T-helper 22 cell (primary cell): ENCODE measurements around the gene NTSR2.

Experiments
- DNase-seq: peaks from one replicate; pipeline ENCODE4 v3.0.0-alpha.2; 2020; ENCODE audit warnings: low read depth

Gene NTSR2, protein sequence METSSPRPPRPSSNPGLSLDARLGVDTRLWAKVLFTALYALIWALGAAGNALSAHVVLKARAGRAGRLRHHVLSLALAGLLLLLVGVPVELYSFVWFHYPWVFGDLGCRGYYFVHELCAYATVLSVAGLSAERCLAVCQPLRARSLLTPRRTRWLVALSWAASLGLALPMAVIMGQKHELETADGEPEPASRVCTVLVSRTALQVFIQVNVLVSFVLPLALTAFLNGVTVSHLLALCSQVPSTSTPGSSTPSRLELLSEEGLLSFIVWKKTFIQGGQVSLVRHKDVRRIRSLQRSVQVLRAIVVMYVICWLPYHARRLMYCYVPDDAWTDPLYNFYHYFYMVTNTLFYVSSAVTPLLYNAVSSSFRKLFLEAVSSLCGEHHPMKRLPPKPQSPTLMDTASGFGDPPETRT

DNA sequence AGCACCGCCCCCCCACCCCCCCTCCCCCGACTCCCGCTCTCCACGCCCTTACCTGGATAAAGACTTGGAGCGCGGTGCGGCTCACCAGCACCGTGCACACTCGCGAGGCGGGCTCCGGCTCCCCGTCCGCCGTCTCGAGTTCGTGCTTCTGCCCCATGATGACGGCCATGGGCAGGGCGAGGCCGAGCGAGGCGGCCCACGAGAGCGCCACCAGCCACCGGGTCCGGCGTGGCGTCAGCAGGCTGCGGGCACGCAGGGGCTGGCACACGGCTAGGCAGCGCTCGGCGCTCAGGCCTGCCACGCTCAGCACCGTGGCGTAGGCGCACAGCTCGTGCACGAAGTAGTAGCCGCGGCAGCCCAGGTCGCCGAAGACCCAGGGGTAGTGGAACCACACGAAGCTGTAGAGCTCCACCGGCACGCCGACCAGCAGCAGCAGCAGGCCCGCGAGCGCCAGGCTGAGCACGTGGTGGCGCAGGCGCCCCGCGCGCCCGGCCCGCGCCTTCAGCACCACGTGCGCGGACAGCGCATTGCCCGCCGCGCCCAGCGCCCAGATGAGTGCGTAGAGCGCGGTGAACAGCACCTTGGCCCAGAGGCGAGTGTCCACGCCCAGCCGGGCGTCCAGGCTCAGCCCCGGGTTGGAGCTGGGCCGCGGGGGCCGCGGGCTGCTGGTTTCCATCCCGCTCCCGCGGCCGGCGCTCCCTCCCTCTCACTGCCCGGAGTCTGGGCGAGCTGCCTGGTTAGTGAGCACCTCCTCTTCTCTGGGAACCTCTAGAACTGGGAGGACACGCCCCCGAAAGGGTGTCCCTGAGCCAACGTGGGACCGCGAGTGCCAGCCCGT is at the start of gene NTSR2:
Gene NTSR2, minus strand, starts transcription at position 742 of the 838 bp plus-strand sequence. Its CDS starts 66 bp downstream, at position 676.
- DNase-seq, result no peak

DNA sequence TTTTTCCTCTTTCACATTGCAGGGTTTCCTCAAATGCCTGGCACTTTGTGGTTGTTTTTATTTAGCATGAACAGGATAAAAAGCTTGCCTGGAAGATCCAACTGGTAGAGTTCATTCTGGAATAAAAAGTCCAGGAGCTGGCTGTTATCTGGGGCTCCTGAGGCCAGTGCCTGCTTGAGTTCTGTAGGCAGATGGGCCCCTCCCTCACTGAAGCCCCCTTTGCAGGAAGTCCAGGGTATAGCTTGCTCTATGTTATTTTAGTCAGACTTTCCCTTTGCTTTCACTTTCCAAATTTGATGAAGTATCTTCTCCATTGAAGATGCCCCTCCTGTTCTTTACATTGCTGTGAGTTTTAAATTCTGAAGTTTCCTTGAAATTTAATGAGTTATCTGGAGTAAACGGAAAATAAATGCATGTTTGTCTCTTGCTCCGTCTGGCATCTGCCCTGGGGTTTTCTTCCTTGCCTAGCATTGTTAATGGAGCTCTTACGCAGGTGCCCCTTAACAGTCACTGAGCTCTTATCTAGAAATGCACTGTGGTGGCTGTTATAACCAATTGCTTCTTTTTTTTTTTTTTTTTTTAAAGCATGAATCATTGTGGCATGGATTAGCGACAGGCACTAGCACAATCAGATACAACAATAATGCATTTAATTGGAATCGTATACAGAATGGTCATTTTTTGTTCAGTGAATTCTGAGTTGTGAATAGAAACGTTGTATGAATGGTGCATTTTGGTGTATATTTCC is 49.4 kb upstream of the NTSR2 start:
- no peak for DNase-seq

DNA sequence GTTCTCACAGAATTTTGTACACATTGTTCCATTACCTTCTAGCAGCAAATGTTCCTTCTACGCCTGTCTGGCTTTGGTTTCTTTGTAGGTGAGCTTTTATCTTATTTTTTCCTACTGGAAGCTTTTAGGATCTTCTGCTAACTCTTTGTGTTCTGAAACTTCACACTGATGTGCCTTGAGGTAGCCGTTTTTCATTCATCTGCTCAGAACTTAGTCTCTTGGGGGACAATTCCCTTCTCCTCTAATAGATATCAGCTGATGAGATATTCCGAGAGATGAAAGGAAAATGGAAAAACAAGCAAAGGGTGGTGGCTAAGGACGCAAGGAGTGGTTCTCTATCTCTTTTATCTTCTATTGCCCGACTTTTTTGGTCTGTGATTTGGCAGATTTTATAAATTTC is 48.6 kb upstream of the NTSR2 start:
- DNase-seq, result no peak

DNA sequence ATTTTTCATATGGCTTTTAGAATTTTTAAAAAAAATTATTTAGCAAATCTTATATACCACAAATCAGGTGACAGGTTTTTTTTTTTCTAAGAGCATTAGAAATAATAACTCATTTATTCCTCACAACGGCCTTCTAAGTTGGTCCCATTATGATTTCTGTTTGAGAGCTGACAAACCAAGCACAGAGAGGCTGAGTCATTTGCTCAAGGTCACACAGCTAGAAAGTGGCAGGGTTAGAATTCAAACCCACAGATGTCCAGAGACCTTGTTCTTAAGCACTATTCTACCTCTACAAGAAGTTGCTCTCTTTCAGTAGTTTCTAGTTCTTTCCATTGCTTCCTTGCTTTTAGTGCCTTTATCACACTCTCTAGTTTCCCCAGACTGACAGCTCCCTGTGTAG is 47.6 kb upstream of the NTSR2 start:
- DNase-seq, result no peak

DNA sequence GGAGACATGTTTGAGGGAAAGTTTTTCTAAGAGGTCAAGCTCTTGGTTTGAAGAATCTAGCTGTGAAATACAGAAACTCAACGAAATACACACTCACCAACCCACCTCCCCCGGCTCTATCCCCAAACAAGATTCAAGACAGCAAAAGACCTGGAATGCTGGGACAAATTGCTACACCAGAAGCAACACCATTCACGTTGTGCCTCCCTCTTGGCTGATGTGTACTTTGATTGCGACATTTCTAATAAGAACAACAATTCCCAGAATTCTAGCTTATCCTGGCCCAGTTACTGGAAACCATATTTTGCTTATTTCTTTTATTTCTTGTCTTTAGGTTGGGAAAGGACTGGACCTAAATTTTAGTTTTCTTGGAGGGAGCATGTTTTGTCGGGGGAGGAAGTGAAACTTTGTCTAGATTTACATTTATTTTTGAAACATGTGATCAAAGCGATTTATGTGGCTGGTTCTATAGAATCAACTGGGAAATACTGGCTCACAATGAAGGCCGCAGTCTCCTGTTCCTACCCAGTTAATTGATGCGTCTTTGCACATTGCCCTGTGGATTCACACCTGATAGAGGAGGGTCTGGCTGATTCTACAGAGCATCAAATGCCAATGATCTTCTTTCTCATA is 46.8 kb upstream of the NTSR2 start:
- no peak for DNase-seq

DNA sequence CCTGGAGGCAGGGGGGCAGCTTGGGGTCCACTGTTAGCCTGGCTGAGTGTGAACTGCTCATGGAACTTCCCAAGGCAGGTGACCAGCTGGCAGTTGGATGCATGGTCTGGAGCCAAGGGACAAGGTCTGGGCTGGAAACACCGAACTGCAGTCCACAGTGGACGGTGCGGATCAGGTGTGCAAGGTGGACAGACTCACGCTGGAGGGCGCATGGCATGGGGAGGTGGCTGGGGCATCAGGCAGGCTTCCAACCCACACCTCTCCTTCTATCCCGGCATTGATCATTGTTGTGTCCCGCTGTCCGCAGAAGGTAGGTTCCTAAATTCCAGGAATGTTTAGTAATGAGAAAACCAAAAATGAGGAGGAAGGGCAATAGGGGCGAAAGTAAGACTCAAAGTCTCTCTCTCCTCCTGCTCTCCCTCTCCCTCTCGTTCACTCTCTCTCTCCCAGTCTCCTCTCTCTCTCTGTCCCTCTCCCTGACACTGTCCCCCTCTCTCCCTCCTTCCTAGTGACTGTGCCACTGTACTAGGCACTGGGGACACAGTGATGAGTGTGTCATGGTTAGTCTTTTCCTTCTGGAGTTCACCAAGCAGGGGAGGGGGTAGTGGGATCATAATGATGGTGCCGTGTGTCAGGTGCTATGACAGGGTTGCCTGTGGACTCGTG is 46.1 kb upstream of the NTSR2 start:
- DNase-seq, result no peak

DNA sequence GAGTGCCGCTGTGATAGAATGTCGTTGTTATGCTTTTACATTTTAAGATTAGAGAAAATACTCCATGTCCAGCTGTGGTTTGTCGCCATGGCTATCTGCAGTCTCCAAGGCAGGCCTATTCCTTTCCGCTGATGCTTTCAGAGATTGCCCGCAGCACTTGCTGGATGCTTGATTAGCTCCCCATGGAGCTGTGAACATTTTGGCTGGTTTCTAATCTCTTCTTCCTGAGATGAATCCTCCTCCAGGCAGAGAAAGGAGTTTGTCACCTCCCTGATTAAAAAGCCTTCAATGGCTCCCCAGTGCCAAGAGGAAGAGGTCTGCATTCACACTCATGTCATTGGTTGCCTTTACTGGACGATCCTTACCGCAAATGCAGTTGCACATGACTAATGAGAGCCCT is 43.8 kb upstream of the NTSR2 start:
- DNase-seq, result no peak

DNA sequence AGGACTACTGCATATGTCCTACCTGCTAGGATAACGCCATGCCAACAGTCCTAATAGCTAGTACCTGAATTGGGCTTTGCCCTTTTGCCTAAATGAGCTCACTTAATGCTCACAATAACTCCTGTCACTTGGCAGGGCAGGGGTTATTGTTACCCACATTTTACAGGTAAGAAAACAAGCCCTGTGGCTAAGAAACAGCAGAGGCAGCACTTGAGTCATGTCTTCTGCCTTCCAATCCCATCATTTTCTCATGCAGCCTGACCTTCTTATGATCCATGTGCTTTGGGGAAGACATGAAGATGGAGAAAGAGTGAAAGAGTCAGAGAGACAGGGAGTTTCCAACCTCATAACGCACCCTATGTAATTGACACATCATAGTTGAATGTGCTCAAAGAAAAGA is 42.9 kb upstream of the NTSR2 start:
- DNase-seq, result no peak

DNA sequence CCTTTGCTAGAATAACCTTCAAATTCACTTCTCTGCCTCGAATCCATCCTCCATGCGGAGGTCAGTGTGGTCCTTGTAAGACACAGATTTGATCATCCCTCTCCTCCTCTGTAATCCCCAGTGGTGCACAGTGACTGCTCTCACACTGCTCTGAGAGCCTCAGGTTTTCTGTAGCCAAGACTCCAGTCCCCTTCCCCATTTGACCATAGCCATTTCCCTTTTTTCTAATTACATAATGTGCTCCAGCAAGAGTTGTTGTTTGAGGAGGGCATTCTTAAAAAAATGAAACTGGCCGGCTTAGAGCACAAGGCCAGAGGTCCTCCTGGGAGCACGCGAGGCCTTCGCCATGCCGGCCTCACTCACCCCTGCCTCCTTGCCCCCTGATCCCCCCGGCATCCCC is 41.8 kb upstream of the NTSR2 start:
- DNase-seq, result no peak

DNA sequence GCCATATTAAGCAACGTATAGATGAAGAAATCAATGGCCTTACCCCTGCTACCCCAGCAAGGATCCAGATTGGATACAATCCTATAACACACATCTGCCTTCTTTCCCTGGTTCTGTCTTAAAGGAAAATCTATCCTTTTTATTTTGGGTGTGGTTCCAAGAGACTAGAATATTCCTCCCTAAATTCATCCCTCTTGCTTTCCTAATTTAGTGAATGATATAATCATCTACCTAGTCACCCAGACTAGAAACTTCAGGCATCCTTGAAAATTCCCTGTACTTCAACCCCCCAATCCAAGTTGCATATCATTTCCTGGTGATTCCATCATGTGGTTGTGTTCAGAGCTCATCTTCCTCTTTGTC is 41.3 kb upstream of the NTSR2 start:
- no peak for DNase-seq

DNA sequence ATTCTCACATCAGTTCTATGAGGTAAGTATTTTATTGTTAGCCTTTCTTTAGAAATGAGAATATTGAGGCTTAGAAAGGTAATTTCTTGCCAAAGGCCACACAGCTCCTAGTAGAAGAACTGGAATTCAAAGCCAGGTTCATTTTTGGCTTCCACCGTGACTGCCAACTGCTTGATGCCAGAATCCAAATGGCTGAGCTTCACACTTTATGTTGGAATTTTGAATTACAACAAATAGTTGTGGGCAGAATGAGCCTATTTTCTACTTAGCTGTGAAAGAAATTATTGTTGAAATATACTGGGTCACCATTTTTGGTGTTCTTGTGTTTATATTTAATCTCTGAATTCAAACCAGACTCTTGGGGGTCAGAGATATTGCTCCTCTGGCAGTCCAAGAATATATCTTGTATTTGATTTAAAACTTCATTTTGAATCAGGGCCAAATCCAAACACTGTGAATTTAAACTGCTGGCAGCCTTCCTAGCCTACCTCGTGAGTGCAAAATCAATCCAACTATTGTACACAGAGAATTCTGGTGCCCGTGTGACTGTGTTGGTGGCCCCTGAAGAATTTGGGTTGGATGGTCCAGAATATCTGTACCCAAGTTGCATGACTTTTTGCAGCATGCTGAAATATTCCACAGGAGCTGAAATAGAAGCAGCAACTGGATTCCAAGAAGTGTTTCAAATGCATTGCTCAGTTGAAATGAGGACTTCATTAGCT is 40.8 kb upstream of the NTSR2 start:
- DNase-seq, result no peak

DNA sequence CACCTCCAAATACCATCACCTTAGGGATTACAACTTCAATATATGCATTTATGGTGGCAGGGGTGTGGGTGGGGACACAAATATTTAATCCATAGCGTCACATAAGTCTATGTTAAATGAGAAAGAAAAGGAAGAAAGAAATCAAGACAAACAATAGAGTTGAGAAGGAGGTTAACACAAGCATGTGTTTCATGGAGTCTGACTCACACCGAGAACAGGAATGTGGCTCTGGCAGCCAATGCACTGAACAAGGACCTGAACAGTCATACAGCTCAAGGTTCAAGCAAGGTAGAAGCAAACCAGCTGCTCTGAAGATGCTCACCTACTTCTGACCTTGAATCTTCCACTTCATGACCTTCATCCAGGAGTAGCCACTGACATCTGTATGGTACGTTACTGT is 40.2 kb upstream of the NTSR2 start:
- DNase-seq, result no peak

DNA sequence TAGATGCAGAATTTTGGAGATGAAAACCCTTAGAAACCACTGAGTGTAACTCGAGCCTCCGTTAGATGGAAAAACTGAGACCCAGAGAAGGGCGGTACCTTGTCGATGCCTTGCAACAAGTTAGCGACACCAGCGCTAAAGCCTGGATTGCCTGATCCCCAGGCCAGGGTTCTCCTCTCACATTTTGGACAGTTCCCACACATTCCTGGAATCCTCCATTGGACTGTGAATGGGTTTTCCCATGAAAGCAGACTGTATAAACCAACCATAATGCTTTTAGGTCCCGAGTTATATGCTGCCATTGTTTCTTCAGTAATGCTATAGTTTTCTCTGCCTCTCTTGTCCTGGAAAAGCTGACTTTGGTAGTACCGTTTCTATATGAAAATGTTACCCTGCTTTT is 39.3 kb upstream of the NTSR2 start:
- DNase-seq, result no peak

DNA sequence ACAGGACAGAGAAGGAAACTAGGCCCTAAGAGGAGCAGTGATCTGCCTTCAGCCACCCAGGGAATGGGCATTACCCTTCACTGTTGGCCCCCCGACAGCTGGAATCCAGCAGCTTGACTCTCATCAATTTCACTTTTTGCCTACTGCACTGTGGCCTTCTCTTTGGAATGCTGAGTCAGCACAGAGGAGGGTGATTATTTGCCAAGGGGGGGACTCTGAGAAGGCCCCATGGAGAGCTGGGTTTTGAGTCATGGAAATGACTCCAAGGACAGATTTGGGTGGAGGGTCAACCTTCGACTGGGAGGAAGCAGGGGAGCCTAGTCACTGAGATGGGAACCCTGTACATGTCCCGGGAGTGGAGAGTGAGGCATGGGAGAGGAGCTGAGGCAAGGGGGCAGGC is 38.1 kb upstream of the NTSR2 start:
- DNase-seq, result no peak

DNA sequence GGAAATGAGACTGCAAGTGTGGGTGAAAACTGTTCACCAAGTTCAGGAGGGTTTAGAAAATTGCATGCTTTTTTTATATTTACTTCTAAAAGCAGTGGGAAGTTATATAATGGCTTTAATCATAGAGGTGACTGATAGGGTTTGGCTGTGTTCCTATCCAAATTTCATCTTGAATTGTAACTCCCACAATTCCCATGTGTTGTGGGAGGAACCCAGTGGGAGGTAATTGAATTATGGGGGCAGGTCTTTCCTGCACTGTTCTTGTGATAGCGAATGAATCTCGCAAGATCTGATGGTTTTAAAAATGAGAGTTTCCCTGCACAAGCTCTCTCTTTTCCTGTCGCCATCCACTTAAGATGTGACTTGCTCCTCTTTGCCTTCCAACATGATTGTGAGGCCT is 35.7 kb upstream of the NTSR2 start:
- DNase-seq, result no peak

DNA sequence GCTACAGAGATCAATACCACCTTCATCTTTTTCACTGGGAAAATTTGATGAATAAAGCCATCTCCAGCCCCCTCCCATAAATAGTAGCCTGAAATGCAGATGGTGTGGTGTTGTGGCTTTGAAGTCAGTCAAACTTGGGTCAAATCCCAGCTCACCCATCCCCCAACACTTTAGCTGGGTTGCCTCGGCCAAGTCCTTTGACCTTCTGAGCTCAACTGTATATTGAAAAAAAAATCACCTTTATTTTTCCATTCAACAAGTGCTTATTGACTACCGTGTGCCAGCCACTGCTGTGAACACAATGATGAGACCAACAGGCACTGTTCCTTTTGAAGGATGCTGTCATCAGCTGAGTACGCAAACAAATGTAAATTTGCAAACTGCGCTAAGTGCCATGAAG is 35.1 kb upstream of the NTSR2 start:
- DNase-seq, result no peak

DNA sequence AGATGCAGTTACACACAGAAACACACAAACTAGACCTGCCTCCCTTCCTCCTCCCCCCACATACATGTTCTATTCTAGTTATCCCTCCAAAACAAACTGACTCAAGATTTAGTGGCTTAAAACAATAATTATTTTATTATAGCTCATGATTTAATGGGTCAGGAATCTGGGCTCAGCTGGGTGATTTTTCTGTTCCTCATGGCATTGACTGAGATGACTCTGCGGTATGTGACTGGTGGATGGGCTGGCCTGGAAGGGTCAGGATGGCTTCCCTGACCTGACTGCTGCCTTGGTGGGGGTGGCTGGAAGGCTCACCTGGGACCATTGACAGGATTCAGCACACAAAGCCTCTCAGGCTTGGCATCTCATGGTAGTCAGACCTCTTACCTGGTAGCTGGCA is 33.7 kb upstream of the NTSR2 start:
- no peak for DNase-seq

DNA sequence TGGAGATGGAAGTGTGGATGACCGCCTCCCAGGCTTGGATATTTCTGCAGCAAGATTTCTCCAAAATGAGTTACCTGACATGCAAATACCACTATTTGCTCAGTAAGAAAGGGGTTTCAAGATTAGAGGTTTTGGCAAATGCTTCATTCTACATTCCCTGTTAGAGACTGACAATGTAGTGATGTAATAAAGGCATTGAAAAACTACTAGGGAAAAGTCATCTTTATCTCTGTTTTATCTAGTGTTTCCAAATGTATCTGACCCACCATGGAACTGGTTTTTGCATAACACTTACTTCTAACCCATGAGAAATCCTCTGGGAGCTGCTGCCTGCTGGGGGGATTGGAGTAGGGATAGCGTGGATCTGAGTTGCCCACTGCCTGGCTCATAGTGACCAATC is 33.0 kb upstream of the NTSR2 start:
- no peak for DNase-seq

DNA sequence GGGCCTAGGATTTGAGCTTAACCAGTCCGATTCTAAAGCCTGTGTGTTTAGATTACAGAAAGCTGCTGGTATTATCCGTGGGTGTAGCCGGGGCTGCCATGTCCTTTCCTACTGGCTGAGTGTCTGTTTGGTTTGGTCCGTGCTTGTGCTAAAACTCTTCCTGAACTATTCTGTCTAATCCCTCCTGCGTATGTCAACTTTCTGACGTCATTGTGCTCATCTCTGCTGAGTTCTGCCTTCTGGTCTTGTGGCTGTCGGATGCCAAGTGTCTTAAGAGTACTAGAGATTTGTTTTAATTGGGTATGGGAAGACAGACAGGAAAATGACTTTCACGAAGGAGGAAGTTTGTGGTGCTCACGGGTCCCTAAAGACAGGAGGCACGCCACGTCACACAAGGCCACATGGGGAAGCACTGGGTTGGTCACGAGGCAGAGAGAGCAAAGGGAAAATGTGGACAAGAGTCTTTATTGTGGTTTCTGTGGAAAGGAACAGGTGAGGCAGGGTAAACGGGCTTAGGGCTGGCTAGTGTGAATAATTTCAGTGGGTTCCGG is 31.8 kb upstream of the NTSR2 start:
- DNase-seq, result no peak

DNA sequence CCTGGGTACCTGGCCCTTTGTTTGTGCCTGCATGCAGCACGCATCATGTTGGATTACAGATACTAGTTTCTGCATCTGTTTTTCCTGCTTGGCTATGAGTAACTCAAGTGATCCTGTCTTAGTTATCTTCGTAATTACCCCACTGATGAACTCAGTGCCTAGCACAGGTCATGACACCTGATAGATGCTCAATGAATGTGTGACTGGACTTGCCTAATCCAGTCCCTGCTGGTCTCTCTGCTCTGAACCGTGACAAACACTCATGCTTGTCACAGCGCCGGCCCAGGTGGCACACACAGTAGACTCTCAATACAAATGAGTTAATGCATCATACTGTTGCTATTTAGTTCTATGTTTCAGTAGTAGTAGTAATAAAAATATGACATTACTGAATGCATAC is 31.2 kb upstream of the NTSR2 start:
- no peak for DNase-seq
